Aorta (tissue), 5 donors: Measurements from ENCODE around the gene ETV6. TPM values are rescaled to one million over a fixed set of nuclear protein-coding genes. Genes with fewer than 3 reads are reported as not detected.

Experiments
- ATAC-seq: fragments of 200-7000 bp; cut with Tn5 transposase; one replicate; pipeline ENCODE4 v1.9.1; 2022; ENCODE audit warnings: moderate library complexity; ENCODE audit not compliant: low FRiP score
- DNase-seq, 2 donors: peaks; one replicate each; pipeline ENCODE4 v3.0.0-alpha.2; 2020
- H3K27ac ChIP-seq, 2 donors: one replicate each; pipeline ENCODE4 v1.5.1; 2013; ENCODE audit warnings: low read length in 2 of 2, mild to moderate bottlenecking in 2 of 2, moderate library complexity in 2 of 2, control low read depth in 1 of 2, inconsistent platforms in 1 of 2, low read depth in 1 of 2
- H3K27me3 ChIP-seq, 2 donors: one replicate each; pipeline ENCODE4 v1.6.1; 2013; ENCODE audit warnings: control low read depth in 1 of 2, low read length in 1 of 2, mild to moderate bottlenecking in 1 of 2, moderate library complexity in 1 of 2; ENCODE audit not compliant: insufficient read depth in 2 of 2, control insufficient read depth in 1 of 2
- H3K36me3 ChIP-seq, 2 donors: one replicate each; pipeline ENCODE4 v1.6.1; 2013; ENCODE audit warnings: control low read depth in 1 of 2, low read length in 1 of 2, mild to moderate bottlenecking in 1 of 2; ENCODE audit not compliant: insufficient read depth in 2 of 2, control insufficient read depth in 1 of 2
- H3K4me1 ChIP-seq, 2 donors: one replicate each; pipeline ENCODE4 v1.6.1; 2013; ENCODE audit warnings: low read length in 2 of 2, control low read depth in 1 of 2, mild to moderate bottlenecking in 1 of 2, moderate library complexity in 1 of 2; ENCODE audit not compliant: insufficient read depth in 2 of 2, control insufficient read depth in 1 of 2
- H3K4me3 ChIP-seq, 2 donors: one replicate each; pipeline ENCODE4 v1.5.1; 2013; ENCODE audit warnings: low read length in 2 of 2, control low read depth in 1 of 2, mild to moderate bottlenecking in 1 of 2
- H3K9me3 ChIP-seq: one replicate; pipeline ENCODE4 v1.6.1; 2013; ENCODE audit warnings: mild to moderate bottlenecking, low read length; ENCODE audit not compliant: control insufficient read depth
- WGBS, 2 donors: extraction: QIAGEN DNeasy Blood & Tissue Kit; methylation state at CpG; one replicate each; pipeline ENCODE4 v1.1.7; 2013; 5-methylcytosine and 5-hydroxymethylcytosine counted together
- intact Hi-C, 2 donors: fragments of 100-400 bp; cut with DNase I; formaldehyde crosslinking; loops; one replicate each; pipeline versions ENCODE4 v1.14.2 to v1.15.0; 2022
- polyA plus RNA-seq, 2 donors: library from polyadenylated mRNA; stranded (reverse); fragments of 200-250 nt; gene quantifications; one replicate each; pipeline ENCODE4 v1.2.3, GENCODE V29; 2013
- total RNA-seq, 2 donors: library from RNA; stranded (reverse); fragmentation: NEBNext Ultra II Directional; extraction: Animal tissue kit (Norgen Biotek cat#: 25700); gene quantifications; one replicate each; pipeline ENCODE4 v1.2.1, GENCODE V29; 2021
- donor health status: healthy with polysubstance abuse.
- donor health status: Bipolar disorder and iron deficiency.
- donor health status: DM: no; HTN: no; CAD: no.
- donor health status: DM: no; HTN: no; CAD: no.
- donor health status: DM: yes; HTN: yes; CAD: no.

Gene ETV6
- total and polyA plus RNA-seq, 4 donors, result 6.9 to 113 (median 46.7) TPM

GRCh38 chr12:11941606-11942337 is 292.3 kb downstream of the ETV6 start:
- Histone ChIP-seq H3K36me3 (no peaks in the 10 kb centered on the region), H3K4me3 (no peak overlapping the region), H3K4me1 (no peaks in the 10 kb centered on the region), H3K27ac (no peak overlapping the region), H3K27me3 (no peaks in the 10 kb centered on the region), H3K9me3 (no peaks in the 10 kb centered on the region)
- no peak for ATAC-seq
- WGBS, 2 donors, result 10 to 16% methylated on average over 1 of the region's 1 CpG
- no peak for DNase-seq
- intact Hi-C loops, result no loop called here

- intact Hi-C loops, result no loop called here
- Histone ChIP-seq H3K27me3 (no peaks in the 10 kb centered on the region), H3K9me3 (no peaks in the 10 kb centered on the region), H3K36me3 (no peaks in the 10 kb centered on the region), H3K4me3 (no peak overlapping the region), H3K4me1 (no peaks in the 10 kb centered on the region), H3K27ac (no peak overlapping the region)
- ATAC-seq, result no peak
- 60 to 67% methylated on average over 12 of the region's 12 CpGs for WGBS, 2 donors
- DNase-seq, result no peak
Observed at GRCh38 chr12:11943919-11944700, 294.6 kb downstream of the ETV6 start.
